Testis (tissue), 3 donors: ENCODE results near the gene TFCP2. TPM values are rescaled to one million over a fixed set of nuclear protein-coding genes. Genes with fewer than 3 reads are reported as not detected.

Source experiments
- DNase-seq: peaks from one replicate; pipeline ENCODE4 v3.0.0-alpha.2; 2019
- H3K27ac ChIP-seq, 2 donors: fragments of 200-600 bp; sonication (generic); one replicate each; pipeline ENCODE4 v1.5.1; 2019
- H3K27me3 ChIP-seq: fragments of 200-600 bp; sonication (generic); one replicate; pipeline ENCODE4 v1.5.1; 2019
- H3K36me3 ChIP-seq: fragments of 200-600 bp; sonication (generic); one replicate; pipeline ENCODE4 v1.5.1; 2017; ENCODE audit warnings: low read depth; ENCODE audit errors: missing control alignments
- H3K4me1 ChIP-seq: fragments of 200-600 bp; sonication (generic); one replicate; pipeline ENCODE4 v1.5.1; 2019
- H3K4me3 ChIP-seq, 2 donors: fragments of 200-600 bp; sonication (generic); one replicate each; pipeline ENCODE4 v1.5.1; 2017 to 2019
- H3K9me3 ChIP-seq: fragments of 200-600 bp; sonication (generic); one replicate; pipeline ENCODE4 v1.5.1; 2017
- POLR2A ChIP-seq: fragments of 450-650 bp; IDR thresholded peaks from one replicate; pipeline ENCODE4 v1.6.1; 2017; ENCODE audit warnings: antibody characterized with exemption, mild to moderate bottlenecking, moderate library complexity
- WGBS, 2 donors: methylation state at CpG; one replicate each; pipeline ENCODE4 v1.1.5; 2018; 5-methylcytosine and 5-hydroxymethylcytosine counted together
- intact Hi-C: fragments of 100-400 bp; cut with DNase I; formaldehyde crosslinking; loops from one replicate; pipeline ENCODE4 v1.15.1; 2023; ENCODE audit warnings: low total_unique reads
- polyA plus RNA-seq: library from polyadenylated mRNA; stranded (reverse); fragments of 350-450 nt; fragmentation: Illumina TruSeq; extraction: RNeasy Lipid Tissue Mini Kit (QIAGEN cat#74804); gene quantifications from one replicate; pipeline ENCODE4 v1.2.3, GENCODE V29; 2014; ENCODE audit warnings: low read depth, low replicate concordance; ENCODE audit not compliant: insufficient read depth
- total RNA-seq, 2 donors: library from RNA; depleted of rRNA; stranded (reverse); fragments of >200 nt; gene quantifications; one replicate each; pipeline ENCODE4 v1.2.3, GENCODE V29; 2016
- TF ChIP-seq, protein P1 (sequence below), 3 experiments: fragments of 450-650 bp in 2 of 3; fragments of 200-600 bp in 1 of 3; sonication (generic) in 1 of 3; IDR thresholded peaks; one replicate each; pipeline ENCODE4 v1.5.1; 2016 to 2019; ENCODE audit warnings: antibody characterized with exemption in 3 of 3, mild to moderate bottlenecking in 2 of 3, moderate library complexity in 1 of 3

Gene TFCP2
- total and polyA plus RNA-seq, 3 donors from 2014 or later, result 13.8 to 17.2 (median 16.2) TPM

DNA sequence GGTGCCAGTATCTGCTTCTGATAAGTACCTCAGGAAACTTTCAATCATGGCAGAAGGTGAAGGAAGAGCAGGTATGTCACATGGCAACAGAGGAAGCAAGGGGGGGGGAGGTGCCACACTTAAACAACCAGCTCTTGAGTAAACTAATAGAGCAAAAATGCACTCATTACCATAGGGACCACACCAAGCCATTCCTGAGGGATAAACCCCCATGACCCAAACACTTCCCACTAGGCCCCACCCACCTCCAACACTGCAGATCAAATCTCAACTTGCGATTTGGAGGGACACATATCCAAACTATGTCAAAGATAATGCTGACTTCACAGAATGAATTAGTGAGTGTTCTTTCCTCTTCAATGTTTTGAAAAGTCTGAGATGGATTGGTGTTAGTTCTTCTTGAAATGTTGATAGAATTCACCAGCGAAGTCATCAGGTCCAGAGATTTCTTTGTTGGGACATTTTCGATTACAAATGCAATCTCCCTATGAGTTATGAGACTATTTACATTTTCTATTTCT is 16.6 kb downstream of the TFCP2 start:
- H3K27me3 ChIP-seq, result no peaks in the 10 kb centered on the region
- no peak overlapping the region for H3K4me3 ChIP-seq

GRCh38 chr12:51152953-51153352 is 20.0 kb downstream of the TFCP2 start:
- whole genome bisulfite sequencing, 2 donors, result 97 to 100% methylated on average over 1 of the region's 1 CpG
- H3K4me3 ChIP-seq, result no peak overlapping the region
- intact Hi-C loops, result no loop called here
- DNase-seq, result no peak
- no peak overlapping the region for H3K27ac ChIP-seq
- no peak for TF ChIP-seq POLR2A
- TF ChIP-seq, protein P1, sequence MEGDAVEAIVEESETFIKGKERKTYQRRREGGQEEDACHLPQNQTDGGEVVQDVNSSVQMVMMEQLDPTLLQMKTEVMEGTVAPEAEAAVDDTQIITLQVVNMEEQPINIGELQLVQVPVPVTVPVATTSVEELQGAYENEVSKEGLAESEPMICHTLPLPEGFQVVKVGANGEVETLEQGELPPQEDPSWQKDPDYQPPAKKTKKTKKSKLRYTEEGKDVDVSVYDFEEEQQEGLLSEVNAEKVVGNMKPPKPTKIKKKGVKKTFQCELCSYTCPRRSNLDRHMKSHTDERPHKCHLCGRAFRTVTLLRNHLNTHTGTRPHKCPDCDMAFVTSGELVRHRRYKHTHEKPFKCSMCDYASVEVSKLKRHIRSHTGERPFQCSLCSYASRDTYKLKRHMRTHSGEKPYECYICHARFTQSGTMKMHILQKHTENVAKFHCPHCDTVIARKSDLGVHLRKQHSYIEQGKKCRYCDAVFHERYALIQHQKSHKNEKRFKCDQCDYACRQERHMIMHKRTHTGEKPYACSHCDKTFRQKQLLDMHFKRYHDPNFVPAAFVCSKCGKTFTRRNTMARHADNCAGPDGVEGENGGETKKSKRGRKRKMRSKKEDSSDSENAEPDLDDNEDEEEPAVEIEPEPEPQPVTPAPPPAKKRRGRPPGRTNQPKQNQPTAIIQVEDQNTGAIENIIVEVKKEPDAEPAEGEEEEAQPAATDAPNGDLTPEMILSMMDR (IDR thresholded peaks at IDR 0.05), result no peak
- H3K36me3 ChIP-seq, result no peaks in the 10 kb centered on the region
- H3K9me3 ChIP-seq, result no peaks in the 10 kb centered on the region
- peaks cover 5% of the 10 kb centered on the region for H3K4me1 ChIP-seq
- H3K27me3 ChIP-seq, result no peaks in the 10 kb centered on the region

More for the DNA sequence above, 16.6 kb downstream of the TFCP2 start:
- no peak for TF ChIP-seq POLR2A
- TF ChIP-seq, protein P1 (IDR thresholded peaks at IDR 0.05), result no peak
- WGBS, 2 donors, result 91 to 94% methylated on average over 3 of the region's 3 CpGs
- no peaks in the 10 kb centered on the region for H3K36me3 ChIP-seq
- intact Hi-C loops, result no loop called here
- DNase-seq, result no peak
- H3K27ac ChIP-seq, result no peak overlapping the region
- H3K9me3 ChIP-seq, result no peaks in the 10 kb centered on the region
- H3K4me1 ChIP-seq, result no peaks in the 10 kb centered on the region

- 53% methylated on average over 3 of the region's 3 CpGs for WGBS, 2 donors
- Histone ChIP-seq H3K27me3 (no peaks in the 10 kb centered on the region), H3K4me1 (peaks cover 5% of the 10 kb centered on the region), H3K27ac (no peak overlapping the region), H3K4me3 (no peak overlapping the region), H3K9me3 (no peaks in the 10 kb centered on the region), H3K36me3 (no peaks in the 10 kb centered on the region)
- intact Hi-C loops, result no loop called here
- no peak for DNase-seq
- no peak for TF ChIP-seq POLR2A
- TF ChIP-seq, protein P1 (IDR thresholded peaks at IDR 0.05), result no peak
These were observed 22.2 kb downstream of the TFCP2 start for GRCh38 chr12:51150777-51151176.

DNA sequence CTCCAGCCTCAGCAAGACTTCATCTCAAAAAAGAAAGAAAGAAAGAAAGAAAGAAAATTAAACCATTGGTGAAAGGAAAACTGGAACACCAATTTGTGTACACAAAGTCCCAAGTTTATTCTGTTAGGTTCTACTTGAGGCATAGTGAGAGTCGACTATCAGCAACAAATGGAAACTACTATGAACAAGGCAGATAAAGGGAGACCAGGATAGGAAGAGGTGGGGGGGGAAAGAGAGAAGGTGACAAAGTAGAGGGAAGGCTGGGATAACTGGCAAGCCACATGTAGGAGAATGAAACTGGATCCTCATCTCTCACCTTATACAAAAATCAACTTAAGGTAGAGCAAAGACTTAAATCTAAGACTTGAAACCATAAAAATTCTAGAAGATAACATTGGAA is 25.6 kb downstream of the TFCP2 start:
- H3K4me1 ChIP-seq, result peaks cover 5% of the 10 kb centered on the region
- intact Hi-C loops, result no loop called here
- 50 to 54% methylated on average over 1 of the region's 1 CpG for WGBS, 2 donors
- no peaks in the 10 kb centered on the region for H3K36me3 ChIP-seq
- no peak overlapping the region for H3K4me3 ChIP-seq
- H3K9me3 ChIP-seq, result no peaks in the 10 kb centered on the region
- no peak overlapping the region for H3K27ac ChIP-seq
- TF ChIP-seq, protein P1 (IDR thresholded peaks at IDR 0.05), result no peak
- TF ChIP-seq POLR2A, result no peak
- no peaks in the 10 kb centered on the region for H3K27me3 ChIP-seq
- DNase-seq, result no peak

GRCh38 chr12:51139292-51139844 is 33.6 kb downstream of the TFCP2 start:
- Histone ChIP-seq H3K4me3 (no peak overlapping the region), H3K9me3 (no peaks in the 10 kb centered on the region), H3K27me3 (no peaks in the 10 kb centered on the region), H3K4me1 (no peaks in the 10 kb centered on the region), H3K27ac (no peak overlapping the region), H3K36me3 (no peaks in the 10 kb centered on the region)
- TF ChIP-seq POLR2A, result no peak
- TF ChIP-seq, protein P1 (IDR thresholded peaks at IDR 0.05), result no peak
- intact Hi-C loops, result no loop called here
- DNase-seq, result no peak
- WGBS, 2 donors, result 67 to 92% methylated on average over 3 of the region's 3 CpGs
